Gastrocnemius medialis (tissue), 4 donors: ENCODE results near the gene AMIGO3. TPM values are rescaled to one million over a fixed set of nuclear protein-coding genes. Genes with fewer than 3 reads are reported as not detected.

Experiments used
- ATAC-seq, 2 donors: fragments of 150-250 bp; one replicate each; pipeline ENCODE4 v1.9.1; 2016
- DNase-seq, 2 donors: peaks; one replicate each; pipeline ENCODE4 v3.0.0-alpha.2; 2019
- H3K27ac ChIP-seq, 4 donors: fragments of 200-600 bp; sonication (generic); 1 replicate in 1 of 4; 2 replicates in 3 of 4; pipeline ENCODE4 v1.5.1; 2016 to 2018; ENCODE audit warnings: mild to moderate bottlenecking in 2 of 4, moderate library complexity in 1 of 4
- H3K27me3 ChIP-seq, 3 donors: fragments of 200-600 bp; sonication (generic) in 2 of 3; 1 replicate in 1 of 3; 2 replicates in 2 of 3; pipeline versions ENCODE4 v1.5.1 to v1.6.0; 2016 to 2019; ENCODE audit warnings: mild to moderate bottlenecking in 1 of 3, moderate library complexity in 1 of 3
- H3K36me3 ChIP-seq, 2 donors: fragments of 200-600 bp; sonication (generic) in 1 of 2; one replicate each; pipeline ENCODE4 v1.5.1; 2017 to 2018
- H3K4me1 ChIP-seq, 2 donors: fragments of 200-600 bp; sonication (generic) in 1 of 2; one replicate each; pipeline ENCODE4 v1.5.1; 2016 to 2017; ENCODE audit warnings: mild to moderate bottlenecking in 2 of 2
- H3K4me3 ChIP-seq, 4 donors: fragments of 200-600 bp; sonication (generic) in 3 of 4; 1 replicate in 1 of 4; 2 replicates in 3 of 4; pipeline ENCODE4 v1.5.1; 2016 to 2019; ENCODE audit warnings: mild to moderate bottlenecking in 2 of 4
- H3K9me3 ChIP-seq, 3 donors: fragments of 200-600 bp; sonication (generic) in 2 of 3; 1 replicate in 1 of 3; 2 replicates in 2 of 3; pipeline ENCODE4 v1.5.1; 2016 to 2019
- CTCF ChIP-seq, 5 experiments: fragments of 450-650 bp in 3 of 5; fragments of 200-600 bp in 2 of 5; sonication (generic) in 2 of 5; IDR thresholded peaks in 4 of 5; conservative IDR thresholded peaks in 1 of 5; 1 replicate in 4 of 5; 2 replicates in 1 of 5; pipeline ENCODE4 v1.5.1; 2016 to 2019; ENCODE audit warnings: antibody characterized with exemption in 5 of 5, mild to moderate bottlenecking in 3 of 5, moderate library complexity in 3 of 5
- POLR2A ChIP-seq, 2 donors: fragments of 450-650 bp; IDR thresholded peaks; one replicate each; pipeline ENCODE4 v1.6.1; 2017; ENCODE audit warnings: antibody characterized with exemption in 2 of 2, mild to moderate bottlenecking in 2 of 2, moderate library complexity in 2 of 2
- in situ Hi-C, 4 donors: fragments of 200-750 bp; cut with MboI; loops; one replicate each; pipeline versions ENCODE4 v1.15.0 to v1.8.0; 2017; ENCODE audit warnings: low sequenced_read_pairs in 4 of 4
- intact Hi-C: fragments of 100-400 bp; cut with DNase I; formaldehyde crosslinking; loops from one replicate; pipeline ENCODE4 v1.15.1; 2023; ENCODE audit warnings: low total_unique reads
- total RNA-seq, 4 donors: library from RNA; depleted of rRNA; stranded (reverse); fragments of >200 nt; gene quantifications; one replicate each; pipeline versions ENCODE4 v1.1.0 to v1.2.3, GENCODE V29; 2016

AMIGO3 gene
- total RNA-seq, 4 donors from 2014 or later = 0.10 to 0.76 (median 0.42) TPM; not detected in 1

- Histone ChIP-seq H3K27ac (peak overlapping the region in 2 of 4 donors; percentile 13 to 96), H3K9me3 (no peaks in the 10 kb centered on the region), H3K4me3 (no peak overlapping the region), H3K4me1 (peaks cover 27 to 41% of the 10 kb centered on the region in 2 donors), H3K27me3 (no peaks in the 10 kb centered on the region), H3K36me3 (peaks cover 0 to 27% of the 10 kb centered on the region in 2 donors)
- ATAC-seq (no peak), DNase-seq (no peak)
- TF ChIP-seq CTCF (IDR thresholded peaks at IDR 0.05 in 4 of 5, conservative IDR thresholded peaks at IDR 0.05 in 1 of 5) (no peak), POLR2A (IDR thresholded peaks at IDR 0.05) (no peak)
- in situ Hi-C loops = no loop called here
- intact Hi-C loops = no loop called here
Observed at GRCh38 chr3:49721596-49721895, 2.1 kb upstream of the AMIGO3 start.

- intact Hi-C loops (no loop called here), in situ Hi-C loops (no loop called here)
- Histone ChIP-seq H3K27me3 (no peaks in the 10 kb centered on the region), H3K4me1 (peaks cover 27 to 41% of the 10 kb centered on the region in 2 donors), H3K4me3 (no peak overlapping the region), H3K9me3 (no peaks in the 10 kb centered on the region), H3K27ac (peak overlapping the region in 1 of 4 donors; percentile 96), H3K36me3 (peaks cover 0 to 26% of the 10 kb centered on the region in 2 donors)
- TF ChIP-seq POLR2A (IDR thresholded peaks at IDR 0.05) (no peak), CTCF (IDR thresholded peaks at IDR 0.05 in 4 of 5, conservative IDR thresholded peaks at IDR 0.05 in 1 of 5) (no peak)
- ATAC-seq = no peak
- peak in 1 of 2 donors; percentile 34 for DNase-seq
Observed at GRCh38 chr3:49720855-49721595, 1.5 kb upstream of the AMIGO3 start.

- Histone ChIP-seq H3K27me3 (no peaks in the 10 kb centered on the region), H3K4me3 (peak overlapping the region; percentile 42 to 65 (median 63)), H3K36me3 (peaks cover 0 to 31% of the 10 kb centered on the region in 2 donors), H3K27ac (peak overlapping the region in 3 of 4 donors; percentile 68 to 82 (median 74)), H3K4me1 (peaks cover 23 to 46% of the 10 kb centered on the region in 2 donors), H3K9me3 (no peaks in the 10 kb centered on the region)
- in situ Hi-C loops (no loop called here), intact Hi-C loops (no loop called here)
- TF ChIP-seq CTCF (IDR thresholded peaks at IDR 0.05 in 4 of 5, conservative IDR thresholded peaks at IDR 0.05 in 1 of 5) (no peak), POLR2A (IDR thresholded peaks at IDR 0.05) (no peak)
- ATAC-seq (no peak), DNase-seq (no peak)
Observed at GRCh38 chr3:49718858-49719213, 648 bp downstream of the AMIGO3 start.

GRCh38 chr3:49717959-49718857, 1.3 kb downstream of the AMIGO3 start:
- peak in 1 of 2 donors; percentile 35 for DNase-seq
- peaks cover 0 to 31% of the 10 kb centered on the region in 2 donors for H3K36me3 ChIP-seq
- H3K4me1 ChIP-seq = peaks cover 23 to 45% of the 10 kb centered on the region in 2 donors

More at GRCh38 chr3:49717959-49718857, 1.3 kb downstream of the AMIGO3 start:
- no peak for ATAC-seq
- TF ChIP-seq POLR2A (IDR thresholded peaks at IDR 0.05) (no peak), CTCF (IDR thresholded peaks at IDR 0.05 in 4 of 5, conservative IDR thresholded peaks at IDR 0.05 in 1 of 5) (no peak)
- in situ Hi-C loops (no loop called here), intact Hi-C loops (no loop called here)
- Histone ChIP-seq H3K27ac (no peak overlapping the region), H3K4me3 (peak overlapping the region in 2 of 4 donors; percentile 64 to 65), H3K27me3 (no peaks in the 10 kb centered on the region), H3K9me3 (no peaks in the 10 kb centered on the region)
